Inflammatory macrophage treated with lipopolysaccharide for 1 hour (primary cell): ENCODE results near the gene ASAH2B.
"Not testable (repeated sequence)": the region's sequence is repeated elsewhere in the genome, so short reads cannot be mapped to it uniquely, and the experiment has no call there.

ENCODE experiments used
- DNase-seq, 2 donors: peaks; one replicate each; pipeline ENCODE4 v3.0.0-alpha.2; 2020 to 2022

ASAH2B gene

GRCh38 chr10:50739618-50740292 is at the start of gene ASAH2B:
Gene ASAH2B (plus strand): TSS chr10:50739936. CDS start chr10:50745131, 5,195 bp downstream.
- DNase-seq, result no peak

DNA sequence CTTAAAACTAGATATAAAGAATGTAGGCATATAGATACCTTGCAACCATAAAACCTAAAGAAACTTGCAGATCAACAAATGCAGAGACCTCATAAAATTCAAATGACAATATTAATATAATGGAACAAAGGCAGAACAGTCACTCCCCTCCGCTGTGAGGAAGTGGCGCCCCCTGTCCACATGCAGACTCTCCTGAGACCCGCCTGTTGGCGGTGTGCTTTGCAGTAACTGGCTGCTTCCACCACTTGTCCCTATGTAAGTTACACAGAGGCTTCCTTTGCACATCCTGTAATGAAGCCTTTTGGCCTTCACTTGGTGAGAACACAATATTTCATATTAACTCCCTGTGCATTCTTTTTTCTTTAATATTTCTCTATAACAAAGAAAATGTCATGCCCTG is 41.9 kb upstream of the ASAH2B start:
- DNase-seq, result not testable (repeated sequence)

DNA sequence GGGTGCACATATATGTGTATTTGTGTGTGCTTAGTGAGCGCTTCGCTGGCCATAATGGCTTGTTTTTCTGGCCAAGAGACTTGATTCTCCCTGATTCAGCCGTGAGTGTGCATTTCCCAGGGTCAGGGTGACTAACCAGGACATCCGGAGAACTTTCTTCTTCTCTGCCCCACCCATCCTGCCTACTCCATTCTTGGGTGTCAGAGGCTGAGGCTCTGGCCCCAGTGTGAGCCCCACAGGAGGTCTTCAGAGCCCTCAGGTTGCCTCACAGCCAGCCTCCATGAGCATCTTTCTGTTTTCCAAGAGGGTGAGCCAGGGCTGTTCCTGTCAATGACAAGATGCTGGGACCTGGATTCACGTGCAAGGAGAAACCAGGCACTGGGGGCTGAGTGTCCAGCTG is 37.8 kb upstream of the ASAH2B start:
- DNase-seq, result not testable (repeated sequence)

GRCh38 chr10:50702997-50703396 is 36.7 kb upstream of the ASAH2B start:
- DNase-seq, result not testable (repeated sequence)

GRCh38 chr10:50704436-50705079 is 35.2 kb upstream of the ASAH2B start:
- not testable (repeated sequence) for DNase-seq

GRCh38 chr10:50706006-50706405 is 33.7 kb upstream of the ASAH2B start:
- DNase-seq, result not testable (repeated sequence)

- DNase-seq, result not testable (repeated sequence)
Measured at GRCh38 chr10:50710241-50710640, 29.5 kb upstream of the ASAH2B start.

- peak in 1 of 2 donors; percentile 44 for DNase-seq
Measured at GRCh38 chr10:50723812-50724211, 15.9 kb upstream of the ASAH2B start.

DNA sequence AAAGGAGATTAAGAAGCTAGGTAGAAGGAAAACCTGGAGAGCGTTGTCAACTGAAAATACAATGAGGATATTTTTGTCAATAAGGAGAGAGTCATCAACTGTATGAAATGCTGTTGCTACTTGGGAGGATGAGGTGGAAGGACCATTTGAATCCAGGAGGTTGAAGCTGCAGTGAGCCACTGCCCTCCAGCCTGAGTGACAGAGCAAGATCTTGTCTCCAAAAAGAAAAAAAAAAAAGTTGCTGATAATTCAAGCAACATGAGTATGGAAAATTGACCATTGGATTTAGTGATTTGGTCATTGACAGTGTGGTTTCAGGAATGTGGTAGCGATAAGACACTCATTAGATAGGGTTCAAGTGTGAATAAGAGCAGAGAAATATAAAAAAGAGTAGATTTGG is 11.6 kb upstream of the ASAH2B start:
- DNase-seq, result not testable (repeated sequence)

DNA sequence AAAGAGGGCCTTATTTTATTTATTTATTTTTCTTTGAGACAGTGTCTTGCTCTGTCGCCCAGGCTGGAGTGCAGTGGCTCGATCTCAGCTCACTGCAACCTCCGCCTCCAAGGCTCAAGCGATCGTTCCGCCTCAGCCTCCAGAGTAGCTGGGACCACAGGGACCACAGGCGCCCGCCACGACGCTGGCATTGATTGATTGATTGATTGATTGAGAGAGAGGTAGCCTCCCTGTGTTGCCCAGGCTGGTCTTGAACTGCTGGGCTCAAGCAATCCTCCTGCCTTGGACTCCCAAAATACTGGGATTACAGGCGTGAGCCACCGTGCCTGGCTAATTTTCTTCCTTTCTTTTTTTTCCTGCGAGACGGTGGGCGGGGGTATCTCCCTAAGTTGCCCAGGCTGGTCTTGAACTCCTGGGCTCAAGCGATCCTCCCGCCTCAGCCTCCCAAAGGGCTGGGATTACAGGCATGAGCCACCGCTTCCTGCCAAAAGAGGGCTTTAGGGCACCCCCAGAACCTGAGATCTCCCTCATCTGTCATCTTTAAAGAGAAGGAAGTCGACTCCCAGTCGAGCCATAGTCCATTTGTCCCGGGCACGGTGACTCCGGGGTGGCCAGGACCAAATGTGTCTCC is 634 bp upstream of the ASAH2B start:
- not testable (repeated sequence) for DNase-seq

- DNase-seq, result peak; percentile 12 to 25
Measured at GRCh38 chr10:50740293-50740648, 535 bp downstream of the ASAH2B start.

GRCh38 chr10:50742820-50743219 is 3.1 kb downstream of the ASAH2B start:
- DNase-seq, result not testable (repeated sequence)

DNA sequence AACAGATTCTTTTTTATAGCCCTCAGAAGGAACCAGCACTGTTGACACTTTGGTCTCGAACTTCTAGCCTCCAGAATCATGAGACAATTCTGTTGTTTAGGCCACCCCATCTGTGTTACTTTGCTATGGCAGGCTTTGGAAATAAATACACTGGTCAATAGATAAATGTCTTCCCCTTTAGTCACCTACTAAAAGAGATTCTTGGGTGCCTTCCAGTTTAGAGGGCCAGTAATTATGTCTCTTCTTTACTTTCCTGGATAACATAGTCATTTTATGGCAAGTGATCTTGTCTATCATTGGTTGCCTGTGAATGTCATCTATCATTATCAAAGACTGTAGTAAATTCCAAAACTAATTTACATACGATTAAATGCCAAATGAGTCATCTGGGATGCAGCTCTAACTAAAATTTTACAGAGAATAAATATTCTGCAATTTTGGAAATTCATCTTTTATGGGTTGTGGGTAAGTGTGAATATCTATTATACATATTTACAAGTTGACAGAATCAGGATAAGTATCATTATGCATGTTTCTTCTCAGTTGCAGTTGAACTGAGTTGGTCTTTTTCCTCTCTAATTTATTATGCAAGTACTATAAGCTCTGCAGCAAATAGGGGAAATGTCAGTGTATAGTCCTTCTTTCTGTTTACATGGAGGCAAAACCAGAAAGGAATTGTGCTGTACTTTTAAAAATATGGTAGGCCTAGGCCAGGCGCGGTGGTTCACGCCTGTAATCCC is 27.2 kb downstream of the ASAH2B start:
- DNase-seq, result not testable (repeated sequence)

DNA sequence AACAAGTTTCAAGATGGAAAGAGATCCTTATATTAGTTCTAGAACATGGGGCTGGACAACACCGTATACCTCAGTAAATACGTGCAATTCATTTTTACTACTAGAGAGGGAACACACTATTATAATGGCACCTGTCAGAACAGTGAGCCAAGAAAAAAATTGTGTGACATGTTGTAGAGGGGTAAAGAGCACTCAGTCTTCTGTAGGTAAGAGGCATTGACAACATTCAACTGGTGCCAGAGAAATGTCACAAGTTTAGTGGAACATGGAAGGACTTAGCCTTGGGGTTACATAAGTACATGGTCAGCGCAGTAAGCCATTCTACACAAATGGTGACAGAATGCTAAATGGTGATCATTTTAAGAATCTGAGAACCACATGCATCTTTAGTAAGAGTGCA is 32.3 kb downstream of the ASAH2B start:
- DNase-seq, result not testable (repeated sequence)

GRCh38 chr10:50774868-50775267 is 35.1 kb downstream of the ASAH2B start:
- not testable (repeated sequence) for DNase-seq

DNA sequence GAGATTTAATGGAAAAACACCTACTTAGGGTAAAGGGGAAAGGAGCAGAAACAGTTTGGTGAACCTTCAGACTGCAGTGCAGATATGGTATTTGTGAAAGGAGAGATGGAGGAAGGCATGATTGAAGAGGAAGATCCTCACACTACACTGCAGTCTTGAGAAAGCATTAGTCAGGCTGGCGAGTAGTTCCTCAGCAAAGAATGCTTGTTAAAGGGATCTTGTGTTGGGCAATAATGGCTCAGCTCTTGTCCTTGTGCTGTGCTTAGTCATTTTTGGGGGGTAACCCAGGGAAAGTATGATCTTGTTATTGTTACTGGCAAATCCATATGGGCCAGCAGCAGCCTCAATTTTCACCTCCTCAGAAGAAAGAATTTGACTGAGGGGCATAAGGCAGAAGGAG is 40.3 kb downstream of the ASAH2B start:
- peak; percentile 10 to 37 for DNase-seq

DNA sequence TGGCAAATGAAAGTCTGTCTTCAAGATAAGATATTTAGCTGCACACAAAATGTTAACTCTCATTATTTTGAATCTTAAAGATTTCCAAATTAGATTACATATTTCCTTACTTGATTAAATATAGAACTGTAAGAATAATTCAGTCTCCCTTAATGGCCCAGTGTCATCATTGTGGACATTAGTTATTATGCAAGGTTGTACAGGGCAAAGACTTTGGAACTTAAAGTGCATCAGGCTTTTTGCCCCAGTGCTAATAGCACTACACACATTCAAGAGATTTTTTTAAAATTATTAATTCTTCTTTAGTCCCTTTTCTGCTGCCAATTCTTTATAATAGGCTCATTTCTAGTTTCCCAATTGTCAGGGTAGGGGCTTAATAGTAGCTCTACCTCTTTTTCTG is 42.3 kb downstream of the ASAH2B start:
- DNase-seq, result not testable (repeated sequence)

GRCh38 chr10:50787962-50788361 is 48.2 kb downstream of the ASAH2B start:
- DNase-seq, result not testable (repeated sequence)

DNA sequence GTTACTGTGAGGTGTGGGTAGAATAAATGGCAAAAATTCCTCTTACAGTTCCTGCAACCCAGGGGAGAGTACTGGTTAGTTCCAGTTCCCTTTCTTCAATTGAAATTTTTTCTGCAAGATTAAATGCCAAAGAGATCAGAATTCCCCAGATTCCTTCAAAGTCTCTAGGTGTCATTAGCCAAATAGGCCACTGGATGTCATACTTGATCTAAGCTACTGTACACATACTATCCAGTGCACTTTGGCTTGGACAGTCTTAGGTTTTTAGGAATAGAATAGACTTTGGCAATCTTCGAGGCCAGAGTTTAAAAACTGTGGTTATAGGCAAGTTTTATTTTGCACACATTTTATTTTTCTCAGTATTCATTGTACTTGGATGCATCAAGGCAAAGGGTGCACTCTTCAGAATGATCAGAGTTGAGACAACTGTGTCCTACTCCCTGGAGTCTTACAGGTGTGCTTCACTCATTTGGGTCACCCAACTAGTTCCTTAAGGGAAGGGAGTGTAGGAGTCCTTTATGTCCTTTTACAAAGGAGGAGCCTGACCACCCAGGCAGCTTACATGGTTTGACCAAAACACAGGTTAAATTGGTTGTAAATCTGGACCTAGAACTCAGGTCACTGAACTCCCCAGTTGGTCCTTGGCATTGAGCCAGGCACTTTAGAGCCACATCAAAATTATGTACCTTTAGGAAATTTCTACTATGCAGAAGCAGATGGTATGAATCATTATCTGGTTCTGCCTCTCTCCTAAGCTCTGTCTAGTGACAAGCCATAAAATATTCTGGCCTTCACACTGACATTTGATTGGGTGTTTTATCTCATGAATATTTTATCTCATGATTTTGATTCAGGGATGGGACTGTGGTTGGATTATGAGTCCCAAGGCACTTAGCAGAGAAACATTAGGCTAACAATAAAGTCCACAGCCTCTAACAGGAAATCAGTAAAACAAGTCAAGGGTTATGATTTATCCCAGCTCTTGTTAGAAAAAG is 49.5 kb downstream of the ASAH2B start:
- no peak for DNase-seq

- DNase-seq, result no peak
Measured at GRCh38 chr10:50794490-50794889, 54.8 kb downstream of the ASAH2B start.

DNA sequence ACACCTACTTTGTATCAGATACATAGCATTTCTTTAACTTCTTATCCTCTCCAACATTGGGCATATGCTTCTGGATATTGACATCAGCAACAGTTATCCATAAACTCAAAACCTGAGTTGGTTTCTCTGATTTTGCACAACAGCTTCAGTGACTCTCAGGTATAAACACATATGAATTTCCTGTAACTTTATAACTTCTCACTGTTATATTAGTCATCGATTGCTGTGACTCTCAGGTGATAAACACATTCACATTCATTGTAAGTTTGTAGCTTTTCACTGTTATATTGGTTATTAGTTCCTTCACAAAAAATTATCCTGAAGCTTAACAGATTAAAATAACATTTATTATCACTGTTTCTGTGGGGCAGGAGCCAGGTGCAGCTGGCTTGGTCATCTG is 57.0 kb downstream of the ASAH2B start:
- DNase-seq, result no peak

DNA sequence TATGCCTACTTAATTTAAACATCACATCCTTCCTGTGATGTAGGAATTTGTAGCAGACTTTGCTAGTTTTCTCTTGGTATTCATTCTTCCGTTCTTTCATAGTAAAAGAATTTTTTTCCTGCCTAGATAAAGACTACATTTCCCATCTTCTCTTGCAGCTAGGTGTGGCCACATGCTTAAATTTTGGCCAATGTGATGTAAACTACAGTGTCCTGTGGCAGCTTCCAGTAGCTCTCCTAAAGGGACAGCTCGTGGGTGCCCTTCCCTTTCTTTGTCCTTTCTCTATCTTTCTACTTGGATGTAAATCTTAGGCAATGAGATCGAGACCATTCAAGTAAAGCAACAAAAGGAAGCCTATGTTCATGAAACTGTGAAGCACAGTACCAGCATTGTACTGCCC is 58.6 kb downstream of the ASAH2B start:
- DNase-seq, result no peak
